GM12801 (cell line): ENCODE measurements around the gene MLLT3.

Experiments
- TF ChIP-seq, protein P1 (sequence below): IDR thresholded peaks from one replicate; pipeline ENCODE4 v1.5.1; 2011; ENCODE audit warnings: control low read depth; ENCODE audit not compliant: insufficient read length; ENCODE audit errors: extremely low read depth

The MLLT3 gene

GRCh38 chr9:20477940-20478620 lies 144.2 kb downstream of the MLLT3 start:
- TF ChIP-seq, protein P1, sequence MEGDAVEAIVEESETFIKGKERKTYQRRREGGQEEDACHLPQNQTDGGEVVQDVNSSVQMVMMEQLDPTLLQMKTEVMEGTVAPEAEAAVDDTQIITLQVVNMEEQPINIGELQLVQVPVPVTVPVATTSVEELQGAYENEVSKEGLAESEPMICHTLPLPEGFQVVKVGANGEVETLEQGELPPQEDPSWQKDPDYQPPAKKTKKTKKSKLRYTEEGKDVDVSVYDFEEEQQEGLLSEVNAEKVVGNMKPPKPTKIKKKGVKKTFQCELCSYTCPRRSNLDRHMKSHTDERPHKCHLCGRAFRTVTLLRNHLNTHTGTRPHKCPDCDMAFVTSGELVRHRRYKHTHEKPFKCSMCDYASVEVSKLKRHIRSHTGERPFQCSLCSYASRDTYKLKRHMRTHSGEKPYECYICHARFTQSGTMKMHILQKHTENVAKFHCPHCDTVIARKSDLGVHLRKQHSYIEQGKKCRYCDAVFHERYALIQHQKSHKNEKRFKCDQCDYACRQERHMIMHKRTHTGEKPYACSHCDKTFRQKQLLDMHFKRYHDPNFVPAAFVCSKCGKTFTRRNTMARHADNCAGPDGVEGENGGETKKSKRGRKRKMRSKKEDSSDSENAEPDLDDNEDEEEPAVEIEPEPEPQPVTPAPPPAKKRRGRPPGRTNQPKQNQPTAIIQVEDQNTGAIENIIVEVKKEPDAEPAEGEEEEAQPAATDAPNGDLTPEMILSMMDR = no peak

GRCh38 chr9:20476912-20477521 lies 145.3 kb downstream of the MLLT3 start:
- TF ChIP-seq, protein P1 = no peak

DNA sequence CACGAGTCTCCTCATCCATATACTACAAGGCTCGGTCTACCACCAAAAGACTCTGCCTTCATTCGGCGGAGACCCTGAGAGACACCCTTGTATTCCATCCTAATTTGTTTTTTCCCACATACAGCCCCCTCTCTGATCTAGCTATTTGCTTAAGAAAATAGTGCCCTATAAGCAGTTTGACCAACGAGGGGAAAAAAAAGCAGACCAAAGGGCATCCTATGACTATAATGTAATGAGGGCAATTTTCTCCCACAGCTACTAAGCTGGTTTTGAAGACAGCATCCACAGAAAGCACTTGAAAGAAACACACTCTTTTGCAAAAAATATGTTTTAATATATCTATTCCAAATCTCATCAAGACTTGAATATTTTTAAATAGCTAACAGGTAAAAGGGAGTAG lies 147.8 kb downstream of the MLLT3 start:
- TF ChIP-seq, protein P1 = no peak

- TF ChIP-seq, protein P1 = no peak
Observed at GRCh38 chr9:20473515-20474013, 148.7 kb downstream of the MLLT3 start.

- TF ChIP-seq, protein P1 = no peak
Observed at GRCh38 chr9:20472342-20473045, 149.8 kb downstream of the MLLT3 start.

GRCh38 chr9:20466328-20467008 lies 155.8 kb downstream of the MLLT3 start:
- TF ChIP-seq, protein P1 = no peak

DNA sequence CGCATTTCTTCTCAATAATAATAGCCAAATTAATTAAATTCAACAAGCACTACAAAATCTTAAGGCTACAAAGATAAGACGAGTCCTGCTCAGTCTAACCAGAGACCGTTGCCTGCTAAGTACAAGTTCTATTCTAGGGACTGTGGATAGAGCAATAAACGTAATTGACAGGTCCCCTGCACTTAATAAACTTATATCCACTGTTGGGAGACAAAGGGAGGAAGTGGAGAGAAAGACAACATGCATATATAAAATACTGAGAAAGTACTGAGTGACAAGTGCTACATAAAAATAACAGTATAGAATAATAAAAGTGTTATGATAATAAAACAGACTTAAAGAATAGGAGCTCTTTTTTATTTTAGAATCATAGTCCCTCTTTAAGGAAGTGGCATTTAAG lies 158.1 kb downstream of the MLLT3 start:
- TF ChIP-seq, protein P1 = no peak
